K562 (cell line): Measurements from ENCODE around the gene TIMP3. TPM values are rescaled to one million over a fixed set of nuclear protein-coding genes. Genes with fewer than 3 reads are reported as not detected.

ENCODE experiments used
- ATAC-seq: fragments of 200-7000 bp; cut with Tn5 transposase; 3 replicates; pipeline ENCODE4 v1.9.1; 2020; ENCODE audit warnings: moderate library complexity
- BruUV-seq: library from RNA; stranded (reverse); fragments of 400-500 nt; replicated peaks from 2 replicates; lab custom pipeline; 2021; lab: Mats Ljungman, UMichigan
- CTCF ChIA-PET: fragments of 300-600 bp; formaldehyde crosslinking; extraction: SDS; loops from one replicate; lab custom pipeline; 2021; ENCODE audit warnings: low intra/inter-chr PET ratio; lab: Yijun Ruan, JAX
- POLR2A ChIA-PET: fragments of 300-600, 350-650 bp; sonication (Branson Sonifier 250); formaldehyde crosslinking; extraction: SDS; loops from one replicate; lab custom pipeline; 2021; ENCODE audit warnings: antibody characterized with exemption, inconsistent platforms; lab: Yijun Ruan, JAX
- DNase-seq, 4 experiments: peaks; one replicate each; pipeline versions ENCODE4 v3.0.0 to v3.0.0-alpha.2; 2011 to 2018; ENCODE audit warnings: low spot score in 3 of 4, mixed read lengths in 3 of 4; ENCODE audit errors: extremely low read depth in 1 of 4
- FAIRE-seq: peaks from 2 replicates; lab custom pipeline; 2011; peaks lifted over from hg19 to GRCh38; lab: Jason Lieb, UNC
- H2AFZ ChIP-seq: 2 replicates; pipeline ENCODE4 v1.6.0; 2011; ENCODE audit warnings: low read depth, low read length, control low read depth, inconsistent platforms
- H3K27ac ChIP-seq: fragments of 200-600 bp; 3 replicates; pipeline ENCODE4 v1.8.0; 2011; ENCODE audit warnings: low read depth, mild to moderate bottlenecking, control low read depth, inconsistent platforms, low read length, moderate library complexity, mixed read lengths; ENCODE audit errors: extremely low read depth
- H3K27me3 ChIP-seq, 2 experiments: fragments of 300-600 bp in 1 of 2; 2 replicates in 1 of 2; 3 replicates in 1 of 2; pipeline versions ENCODE4 v1.6.0 to v1.8.0; 2011; ENCODE audit warnings: inconsistent platforms in 2 of 2, low read length in 2 of 2, mild to moderate bottlenecking in 1 of 2, mixed read lengths in 1 of 2, moderate library complexity in 1 of 2; ENCODE audit not compliant: control insufficient read depth in 2 of 2, insufficient read depth in 2 of 2
- H3K36me3 ChIP-seq: fragments of 300-600 bp; 3 replicates; pipeline ENCODE4 v1.8.0; 2011; ENCODE audit warnings: mild to moderate bottlenecking, low read length, inconsistent platforms; ENCODE audit not compliant: control insufficient read depth, insufficient read depth
- H3K4me1 ChIP-seq, 2 experiments: fragments of 200-600 bp in 1 of 2; replicated peaks in 1 of 2; 2 replicates in 1 of 2; 3 replicates in 1 of 2; pipeline versions ENCODE4 v1.5.1 to v1.8.0; 2011; ENCODE audit warnings: inconsistent platforms in 2 of 2, low read length in 2 of 2, mild to moderate bottlenecking in 1 of 2, mixed read lengths in 1 of 2, moderate library complexity in 1 of 2; ENCODE audit not compliant: control insufficient read depth in 2 of 2, insufficient read depth in 2 of 2
- H3K4me2 ChIP-seq: 2 replicates; pipeline ENCODE4 v1.6.1; 2011; ENCODE audit warnings: low read length, control low read depth, inconsistent platforms, mixed read lengths; ENCODE audit not compliant: insufficient read depth
- H3K4me3 ChIP-seq: fragments of 200-600 bp; sonication (generic), shearing (Covaris generic); 2 replicates; pipeline ENCODE4 v1.5.1; 2016; ENCODE audit warnings: control low read depth, inconsistent platforms
- H3K79me2 ChIP-seq: fragments of 200-600 bp; 3 replicates; pipeline ENCODE4 v1.8.0; 2011; ENCODE audit warnings: low read length, inconsistent platforms; ENCODE audit not compliant: control insufficient read depth, insufficient read depth
- H3K9ac ChIP-seq, 2 experiments: 2 replicates each; pipeline versions ENCODE4 v1.6.0 to v1.6.1; 2011; ENCODE audit warnings: low read depth in 2 of 2, low read length in 2 of 2, control low read depth in 1 of 2, inconsistent platforms in 1 of 2, mild to moderate bottlenecking in 1 of 2, mixed read lengths in 1 of 2; ENCODE audit not compliant: insufficient read depth in 1 of 2
- H3K9me1 ChIP-seq: one replicate; pipeline ENCODE4 v1.6.0; 2011; ENCODE audit warnings: inconsistent platforms, mild to moderate bottlenecking, low read length, moderate library complexity; ENCODE audit not compliant: control insufficient read depth, insufficient read depth
- H3K9me3 ChIP-seq: replicated peaks from 2 replicates; pipeline ENCODE4 v1.5.1; 2011; ENCODE audit warnings: low read depth, low read length, inconsistent platforms; ENCODE audit not compliant: control insufficient read depth, insufficient read depth
- H4K20me1 ChIP-seq: replicated peaks from 2 replicates; pipeline ENCODE4 v1.6.1; 2011; ENCODE audit warnings: low read length, inconsistent platforms, mixed read lengths; ENCODE audit not compliant: control insufficient read depth, insufficient read depth
- CHD2 ChIP-seq: IDR thresholded peaks from 2 replicates; pipeline ENCODE4 v1.6.1; 2011; ENCODE audit warnings: low read depth, low read length
- DEAF1 ChIP-seq: fragments of 450-650 bp; formaldehyde crosslinking; IDR thresholded peaks from 2 replicates; pipeline ENCODE4 v1.4.0; 2020; ENCODE audit warnings: mild to moderate bottlenecking, moderate library complexity
- MTA3 ChIP-seq: fragments of 450-650 bp; formaldehyde crosslinking; IDR thresholded peaks from 2 replicates; pipeline ENCODE4 v1.6.1; 2017; ENCODE audit warnings: mild to moderate bottlenecking, borderline replicate concordance
- SIN3A ChIP-seq, 2 experiments: fragments of 150-350 bp in 1 of 2; IDR thresholded peaks; 2 replicates each; pipeline ENCODE4 v1.6.1; 2011 to 2016; ENCODE audit warnings: borderline replicate concordance in 2 of 2, low read depth in 2 of 2, low read length in 2 of 2, mild to moderate bottlenecking in 2 of 2, moderate library complexity in 2 of 2; ENCODE audit not compliant: control insufficient read depth in 1 of 2
- SP2 ChIP-seq: IDR thresholded peaks from 2 replicates; pipeline ENCODE4 v1.6.1; 2011; ENCODE audit warnings: mild to moderate bottlenecking, low read depth, low read length, moderate library complexity; ENCODE audit not compliant: poor library complexity, severe bottlenecking; ENCODE audit errors: extremely low read depth
- WGBS: fragments of 100-300 bp; shearing (Covaris generic); methylation state at CpG from one replicate; pipeline ENCODE4 v1.1.6; 2016; ENCODE audit warnings: low coverage, mixed read lengths; ENCODE audit not compliant: insufficient coverage; ENCODE audit errors: missing lambda C conversion rate; 5-methylcytosine and 5-hydroxymethylcytosine counted together
- in situ Hi-C: fragments of 300-500 bp; cut with MboI; formaldehyde crosslinking; loops from 4 replicates; pipeline ENCODE4 v1.15.0; 2018; ENCODE audit warnings: inconsistent platforms, mixed read lengths
- intact Hi-C: fragments of 100-400 bp; cut with micrococcal nuclease; formaldehyde crosslinking; loops from 2 replicates; pipeline ENCODE4 v1.14.2; 2022
- polyA plus RNA-seq, 8 experiments: library from polyadenylated mRNA; depleted of rRNA in 4 of 8; stranded (reverse) in 5 of 8; unstranded in 3 of 8; fragments of >200 nt; fragmentation: Nextera tagmentation in 2 of 8; fragmentation: Illumina TruSeq in 1 of 8; extraction: Ambion mirVana in 2 of 8; extraction: Trizol in 1 of 8; gene quantifications; 2 replicates each; pipeline versions ENCODE4 v1.2.1 to v1.2.3, GENCODE V29; 2011 to 2014; ENCODE audit warnings: inconsistent platforms in 1 of 8, missing spikeins in 1 of 8
- total RNA-seq, 7 experiments: library from RNA; depleted of rRNA in 6 of 7; stranded (reverse); fragments of >200 nt in 6 of 7; fragmentation: Illumina TruSeq in 2 of 7; extraction: Trizol in 2 of 7; gene quantifications; 2 replicates each; pipeline versions ENCODE4 v1.2.1 to v1.2.3, GENCODE V29; 2011 to 2021; ENCODE audit warnings: low replicate concordance in 1 of 7

Gene TIMP3
- total and polyA plus RNA-seq, 9 of the 15 experiments (the other 6 are each of a cell fraction or from before 2014, with no cell fraction given) = 0.07 to 0.73 (median 0.18) TPM

GRCh38 chr22:32826537-32826936, 25.0 kb downstream of the TIMP3 start:
- H3K9ac ChIP-seq = no peak overlapping the region
- H2AFZ ChIP-seq = no peak overlapping the region
- H3K79me2 ChIP-seq = no peaks in the 10 kb centered on the region
- DNase-seq (no peak), ATAC-seq (no peak), FAIRE-seq (no peak)
- TF ChIP-seq CHD2 (no peak), SP2 (no peak), MTA3 (no peak), SIN3A (IDR thresholded peaks at IDR 0.05; ENCODE audit: borderline replicate concordance in 2 of 2, control insufficient read depth in 1 of 2, low read depth in 2 of 2, low read length in 2 of 2) (no peak)
- no peak overlapping the region for H3K27ac ChIP-seq
- peaks cover 3 to 10% of the 10 kb centered on the region in 2 experiments; a peak in 3 of 5 replicates for H3K27me3 ChIP-seq
- no peak overlapping the region for H3K4me2 ChIP-seq
- POLR2A ChIA-PET = interaction anchor here (0.6 kb wide), 1 partner anchor 9 kb away, joined by 3 read pairs; no protein-coding TSS in a partner anchor
- no peaks in the 10 kb centered on the region for H3K4me1 ChIP-seq
- H4K20me1 ChIP-seq = no peaks in the 10 kb centered on the region; the same call in 1 of the 2 replicates
- H3K36me3 ChIP-seq = no peaks in the 10 kb centered on the region
- WGBS = 0% methylated on average over 2 of the region's 2 CpGs
- no peak overlapping the region for H3K4me3 ChIP-seq
- peaks cover 4% of the 10 kb centered on the region for H3K9me1 ChIP-seq
- in situ Hi-C loops (no loop called here), intact Hi-C loops (no loop called here)
- BruUV-seq = no TSS peak
- no peaks in the 10 kb centered on the region for H3K9me3 ChIP-seq
- CTCF ChIA-PET = no interaction called here

GRCh38 chr22:32827049-32827602, 25.6 kb downstream of the TIMP3 start:
- no peak overlapping the region for H3K4me2 ChIP-seq
- no peaks in the 10 kb centered on the region for H3K4me1 ChIP-seq
- H3K4me3 ChIP-seq = no peak overlapping the region
- peaks cover 4% of the 10 kb centered on the region for H3K9me1 ChIP-seq
- POLR2A ChIA-PET = no interaction called here
- H3K9ac ChIP-seq = no peak overlapping the region
- 4% methylated on average over 7 of the region's 7 CpGs for WGBS
- no peak overlapping the region for H3K27ac ChIP-seq
- H2AFZ ChIP-seq = no peak overlapping the region
- no peak for DNase-seq
- no peaks in the 10 kb centered on the region for H3K9me3 ChIP-seq
- no TSS peak for BruUV-seq
- no peaks in the 10 kb centered on the region for H3K79me2 ChIP-seq
- H3K36me3 ChIP-seq = no peaks in the 10 kb centered on the region
- CTCF ChIA-PET = no interaction called here
- H4K20me1 ChIP-seq = no peaks in the 10 kb centered on the region; the same call in 1 of the 2 replicates
- no peak for TF ChIP-seq DEAF1 (CRISPR knock-in tag)
- TF ChIP-seq, all 486 proteins: peak for 0
- FAIRE-seq = no peak
- H3K27me3 ChIP-seq = peaks cover 3 to 10% of the 10 kb centered on the region in 2 experiments; a peak in 3 of 5 replicates
- in situ Hi-C loops = no loop called here
- intact Hi-C loops = no loop called here
- no peak for ATAC-seq
